ENCODE data around the gene ADD3. TPM values are rescaled to one million over a fixed set of nuclear protein-coding genes. Genes with fewer than 3 reads are reported as not detected.
"Not testable (repeated sequence)": the region's sequence is repeated elsewhere in the genome, so short reads cannot be mapped to it uniquely, and the experiment has no call there.

Gene ADD3
- total RNA-seq, 1 experiment from 2014 or later, result 546 TPM

DNA sequence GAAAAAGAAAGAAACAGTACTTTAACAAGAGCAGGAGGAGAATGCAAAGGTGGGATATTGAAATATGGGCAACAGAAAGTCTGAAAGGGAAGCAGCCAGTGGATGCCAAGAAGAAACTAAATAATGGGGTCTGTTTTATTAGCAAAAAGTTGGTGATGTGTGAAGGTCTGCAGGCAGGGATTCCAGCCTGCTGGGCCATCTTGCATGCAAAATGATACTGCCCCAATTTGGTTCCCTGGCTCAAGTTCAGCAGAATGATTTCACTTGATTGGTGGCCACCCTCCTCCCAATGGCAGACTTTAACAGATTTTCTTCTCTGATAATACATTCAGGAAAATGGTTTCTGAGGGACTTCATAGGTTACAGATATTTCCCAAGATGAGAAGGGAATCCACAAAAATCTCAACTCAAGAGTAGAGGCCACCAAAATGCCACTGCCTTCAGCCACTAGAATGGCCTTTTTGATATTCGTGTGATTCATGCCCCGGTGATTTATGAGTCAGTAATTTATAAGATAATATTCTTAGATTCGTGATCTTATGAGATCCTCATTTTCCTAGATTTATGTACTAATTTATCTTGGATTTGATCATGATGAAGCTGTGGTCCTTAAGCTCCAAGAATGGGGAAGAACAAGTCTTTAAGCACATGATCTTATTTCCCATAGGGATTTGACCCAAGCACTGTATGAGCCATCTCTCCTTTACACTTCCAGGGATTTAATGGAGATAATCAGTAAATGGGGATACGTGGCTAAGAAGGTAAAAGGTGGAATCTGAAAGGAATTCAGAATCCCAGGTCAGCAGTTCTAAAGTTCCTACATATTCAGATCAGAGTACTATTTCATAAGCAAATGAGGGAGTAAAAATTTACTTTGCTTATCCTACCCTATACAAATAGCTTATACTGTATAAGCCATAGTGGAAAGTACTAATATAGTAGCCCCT lies 32.3 kb upstream of the ADD3 start:
- no peak for DNase-seq (ENCODE audit: low spot score)

- DNase-seq (ENCODE audit: low spot score), result no peak
Observed at GRCh38 chr10:109976681-109977080, 31.1 kb upstream of the ADD3 start.

DNA sequence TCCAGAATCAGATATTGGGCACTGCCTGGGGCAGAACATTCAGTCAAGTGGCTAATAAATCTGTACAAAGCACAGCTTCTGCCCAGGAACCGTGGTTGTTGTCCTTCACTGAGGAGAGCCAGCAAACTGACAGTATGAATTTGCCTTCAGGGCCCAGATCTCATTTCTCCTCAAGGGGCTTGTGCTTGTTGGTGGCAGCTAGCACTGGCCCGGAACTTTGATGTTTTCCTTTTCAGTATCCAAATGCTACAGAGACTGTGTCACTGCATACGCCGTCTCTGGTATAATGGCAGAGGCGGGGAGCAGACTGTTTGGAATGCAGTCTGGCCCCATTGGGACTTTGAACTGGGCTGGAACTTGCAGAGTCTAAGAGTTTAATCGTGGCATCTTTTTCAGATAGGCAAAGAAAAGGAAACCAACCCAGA lies 30.4 kb upstream of the ADD3 start:
- no peak for DNase-seq (ENCODE audit: low spot score)

GRCh38 chr10:109978481-109978880 lies 29.3 kb upstream of the ADD3 start:
- DNase-seq (ENCODE audit: low spot score), result no peak

DNA sequence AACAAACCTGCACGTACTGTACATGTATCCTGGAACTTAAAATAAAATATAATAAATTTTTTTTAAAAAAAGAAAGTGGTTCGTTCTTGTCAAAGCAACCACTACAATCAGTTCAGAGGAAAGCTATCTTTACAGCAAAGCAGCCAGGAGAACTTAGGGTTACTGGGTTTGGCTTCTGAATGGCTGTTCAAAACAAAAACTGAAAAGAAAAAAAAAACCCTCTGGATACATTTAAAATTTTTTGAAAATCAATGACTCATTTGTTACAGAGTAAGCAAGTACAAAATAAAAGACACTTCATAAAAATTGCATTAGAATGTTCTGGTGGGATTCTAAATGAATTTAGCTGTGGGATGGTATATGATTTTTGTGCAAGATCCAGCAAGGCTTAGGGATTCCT lies 28.6 kb upstream of the ADD3 start:
- no peak for DNase-seq (ENCODE audit: low spot score)

DNA sequence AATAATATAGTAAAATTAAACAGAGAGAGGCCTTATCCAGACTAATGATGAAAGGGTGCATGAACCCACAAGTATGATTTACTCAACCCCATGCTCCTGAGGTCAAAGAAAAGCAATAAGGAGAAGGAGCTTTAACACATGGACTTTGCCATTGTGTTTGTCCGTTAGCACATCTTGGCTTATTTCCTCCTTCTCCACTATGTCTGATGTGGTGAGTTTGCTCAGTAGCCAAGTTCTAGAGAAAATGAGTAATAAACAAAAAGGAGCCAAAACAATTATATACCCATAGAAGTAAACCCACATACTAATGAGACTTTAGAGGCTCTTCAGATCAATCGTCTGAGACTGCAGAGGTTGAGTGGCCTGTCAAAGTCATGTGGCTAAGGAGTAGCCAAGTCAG lies 26.1 kb upstream of the ADD3 start:
- no peak for DNase-seq (ENCODE audit: low spot score)

- DNase-seq (ENCODE audit: low spot score), result no peak
Observed at GRCh38 chr10:109982123-109982522, 25.7 kb upstream of the ADD3 start.

DNA sequence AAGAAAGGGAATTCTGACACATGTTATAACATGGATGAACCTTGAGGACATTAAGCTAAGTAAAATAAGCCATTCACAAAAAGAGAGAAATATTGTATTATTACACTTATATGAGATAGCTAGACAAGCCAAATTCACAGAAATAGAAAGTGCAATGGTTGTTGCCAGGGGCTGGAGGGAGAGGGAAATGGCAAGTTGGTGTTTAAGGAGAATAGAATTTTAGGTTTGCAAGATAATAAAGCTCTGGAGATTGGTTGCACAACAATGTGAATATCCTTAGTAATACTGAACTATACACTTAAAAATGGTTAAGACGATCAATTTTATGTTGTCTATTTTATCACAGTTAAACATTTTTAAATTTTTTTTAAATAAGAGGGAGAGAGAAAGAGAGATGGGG lies 25.0 kb upstream of the ADD3 start:
- DNase-seq (ENCODE audit: low spot score), result no peak

DNA sequence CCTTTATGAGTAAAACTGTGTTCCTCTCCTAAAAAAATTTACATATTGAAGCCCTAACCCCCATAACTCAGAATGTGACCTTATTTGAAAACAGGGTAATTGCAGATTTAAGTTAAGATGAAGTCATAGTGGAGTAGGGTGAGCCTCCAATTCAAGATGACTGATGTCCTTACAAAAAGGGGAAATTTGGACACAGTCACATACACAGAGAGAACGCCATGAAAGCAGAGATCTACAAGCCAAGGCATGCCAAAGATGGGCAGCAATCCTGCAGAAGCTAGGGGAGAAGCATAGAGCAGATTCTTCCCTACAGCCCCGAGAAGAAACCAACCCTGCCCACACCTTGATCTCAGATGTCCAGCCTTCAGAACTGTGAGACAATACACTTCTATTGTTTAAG lies 23.8 kb upstream of the ADD3 start:
- DNase-seq (ENCODE audit: low spot score), result no peak

- not testable (repeated sequence) for DNase-seq (ENCODE audit: low spot score)
Observed at GRCh38 chr10:109985768-109986167, 22.0 kb upstream of the ADD3 start.

DNA sequence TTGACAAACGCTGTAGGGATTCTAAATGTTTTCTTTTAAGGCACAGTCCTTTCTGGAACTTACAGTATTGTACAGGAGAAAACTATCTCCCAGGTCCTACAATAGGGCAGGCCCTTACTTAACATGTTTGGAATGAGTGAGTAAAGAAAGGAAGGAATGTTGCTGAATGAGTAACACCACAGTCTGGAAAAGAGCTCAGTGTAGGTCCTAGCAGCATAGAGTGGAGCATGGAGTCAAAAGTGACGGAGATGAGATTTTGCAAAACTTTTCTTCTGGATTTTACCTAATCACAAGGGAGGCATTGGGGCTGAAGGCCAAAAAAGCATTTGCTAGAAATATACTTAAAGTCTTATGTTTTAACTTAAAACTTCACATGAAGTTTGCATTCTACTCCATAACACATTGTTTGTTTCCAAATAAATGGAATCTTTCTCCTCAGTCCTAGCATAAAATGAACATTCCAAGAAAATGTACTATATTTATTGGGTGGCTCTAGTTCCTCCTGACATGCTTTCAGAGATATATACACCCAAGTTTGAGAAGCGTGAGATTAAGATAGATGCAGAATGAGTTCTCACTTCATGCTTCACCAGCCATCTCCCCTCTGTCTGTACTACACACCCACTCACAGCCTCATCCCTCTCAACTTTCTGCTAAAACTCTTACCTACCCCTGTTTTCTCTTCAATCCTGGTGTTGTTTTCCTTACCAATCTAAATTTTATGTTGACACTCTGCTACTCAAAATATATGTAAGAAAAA lies 20.2 kb upstream of the ADD3 start:
- DNase-seq (ENCODE audit: low spot score), result no peak

- DNase-seq (ENCODE audit: low spot score), result no peak
Observed at GRCh38 chr10:109988212-109988596, 19.6 kb upstream of the ADD3 start.

DNA sequence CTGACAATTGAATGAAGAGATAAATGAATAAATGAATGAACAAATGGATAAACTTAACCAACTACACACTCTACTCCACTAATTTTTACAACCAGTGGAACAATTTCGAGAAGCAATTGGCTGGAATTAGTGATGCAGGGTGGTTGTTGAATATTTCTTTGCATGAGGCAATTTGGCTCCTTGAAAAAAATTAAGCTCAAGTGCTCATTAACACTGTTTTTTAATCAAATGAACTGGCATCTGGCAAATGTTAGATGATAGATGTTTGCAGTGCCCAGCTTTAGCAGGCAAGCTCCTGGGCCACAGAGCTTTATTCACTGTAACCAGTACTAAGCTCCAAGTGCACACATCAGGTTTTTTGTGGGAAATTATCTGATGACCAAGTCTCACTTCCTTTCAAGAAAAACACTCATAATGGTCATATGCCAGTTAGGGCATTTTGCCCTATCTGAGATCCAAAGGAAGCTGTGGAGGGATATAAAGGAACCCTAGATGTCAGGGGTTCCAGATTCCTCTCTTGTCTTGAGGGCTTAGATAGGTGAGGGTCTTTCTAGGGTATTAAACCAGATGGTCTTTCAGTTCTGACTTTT lies 16.4 kb upstream of the ADD3 start:
- DNase-seq (ENCODE audit: low spot score), result no peak

GRCh38 chr10:109992485-109992884 lies 15.3 kb upstream of the ADD3 start:
- DNase-seq (ENCODE audit: low spot score), result no peak

DNA sequence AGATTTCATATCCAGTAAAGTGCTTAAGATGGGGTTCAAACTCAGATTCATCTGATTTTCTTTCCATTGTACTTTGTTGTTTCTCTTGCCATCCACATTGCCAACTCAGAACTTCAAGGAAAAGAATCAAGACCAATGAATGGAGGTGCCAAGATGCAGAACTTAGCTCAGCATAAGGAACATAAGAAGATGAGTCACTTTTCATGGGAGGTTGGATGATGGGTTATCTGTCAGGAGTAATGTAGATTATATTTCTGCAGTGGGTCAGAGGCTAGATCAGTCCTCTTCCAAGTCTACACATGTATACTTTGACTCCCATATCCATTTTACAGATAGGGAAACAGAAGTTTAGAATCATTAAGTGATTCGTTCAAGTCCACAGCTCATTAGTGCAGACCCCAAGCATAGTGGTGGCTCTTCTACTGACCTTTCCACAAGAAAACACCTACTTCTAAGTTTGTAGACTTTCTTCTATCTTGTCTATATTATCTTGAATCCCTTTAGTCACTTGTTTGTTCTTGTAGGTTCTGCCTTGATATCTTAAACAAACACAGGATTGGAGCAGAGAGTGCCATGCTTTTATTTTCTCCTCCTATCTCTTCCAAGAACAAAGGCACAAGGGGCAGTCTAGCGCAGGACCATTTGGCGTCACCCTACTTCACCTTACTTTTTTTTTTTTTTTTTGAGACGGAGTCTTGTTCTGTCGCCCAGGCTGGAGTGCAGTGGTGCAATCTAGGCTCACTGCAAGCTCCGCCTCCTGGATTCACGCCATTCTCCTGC lies 14.0 kb upstream of the ADD3 start:
- no peak for DNase-seq (ENCODE audit: low spot score)

DNA sequence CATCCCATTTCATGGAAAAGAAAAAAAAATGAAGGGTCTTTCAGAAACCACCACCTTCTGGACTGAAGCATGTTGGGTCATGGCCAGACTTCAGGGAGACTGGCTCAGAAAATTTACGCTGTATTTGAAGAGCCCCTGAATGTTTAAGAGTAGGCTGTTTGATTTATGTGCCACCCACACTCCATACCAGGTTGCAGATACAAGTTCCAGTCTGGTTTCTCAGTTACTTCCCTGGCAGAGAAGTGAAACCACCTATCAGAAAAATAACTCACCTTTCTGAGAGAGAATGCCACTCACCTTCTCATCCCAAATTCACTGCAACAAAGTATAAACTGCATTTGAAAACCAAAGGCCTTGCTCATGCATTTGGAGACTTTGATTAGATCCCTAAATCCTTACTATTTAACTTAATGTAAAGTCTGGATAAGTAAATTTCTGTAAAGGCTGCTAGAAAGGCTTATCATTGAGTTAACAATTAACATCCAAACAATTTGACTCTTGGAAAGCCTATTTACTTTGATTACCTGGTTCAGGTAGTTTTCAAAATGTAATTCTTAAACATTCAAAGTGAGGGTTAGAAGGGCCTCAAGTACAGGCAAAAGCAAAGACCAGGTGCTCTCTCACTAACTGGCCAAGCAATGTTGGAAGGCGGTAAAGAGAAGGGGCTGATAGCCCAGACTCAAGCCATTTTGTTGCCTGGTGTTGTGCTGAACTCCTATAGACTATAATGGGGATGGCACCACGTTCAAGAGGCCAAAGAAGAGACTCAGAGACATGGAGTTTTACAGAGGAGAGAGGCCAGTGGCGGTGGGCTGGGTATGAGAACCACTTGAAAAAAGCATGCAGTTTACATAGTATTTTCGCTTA lies 12.8 kb upstream of the ADD3 start:
- no peak for DNase-seq (ENCODE audit: low spot score)

GRCh38 chr10:109995595-109995994 lies 12.2 kb upstream of the ADD3 start:
- DNase-seq (ENCODE audit: low spot score), result no peak

DNA sequence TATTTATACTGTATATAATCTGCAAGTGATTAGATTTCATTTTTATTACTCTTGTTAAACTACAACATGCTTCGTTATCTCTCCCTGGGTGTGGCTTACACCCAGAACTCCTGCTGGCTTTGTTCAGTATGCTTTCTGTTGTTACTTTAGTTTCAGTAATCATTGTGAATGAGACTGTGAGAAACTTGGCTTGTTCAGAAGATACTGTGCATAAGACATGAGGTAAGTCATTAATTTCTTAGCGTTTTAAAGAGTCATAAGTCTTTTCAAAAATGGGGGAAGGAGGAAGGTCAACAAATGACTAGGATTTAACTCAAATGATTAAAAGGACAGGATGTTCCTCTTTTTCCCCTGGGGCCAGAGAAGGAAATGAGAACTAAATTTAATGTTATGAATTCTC lies 11.6 kb upstream of the ADD3 start:
- no peak for DNase-seq (ENCODE audit: low spot score)

DNA sequence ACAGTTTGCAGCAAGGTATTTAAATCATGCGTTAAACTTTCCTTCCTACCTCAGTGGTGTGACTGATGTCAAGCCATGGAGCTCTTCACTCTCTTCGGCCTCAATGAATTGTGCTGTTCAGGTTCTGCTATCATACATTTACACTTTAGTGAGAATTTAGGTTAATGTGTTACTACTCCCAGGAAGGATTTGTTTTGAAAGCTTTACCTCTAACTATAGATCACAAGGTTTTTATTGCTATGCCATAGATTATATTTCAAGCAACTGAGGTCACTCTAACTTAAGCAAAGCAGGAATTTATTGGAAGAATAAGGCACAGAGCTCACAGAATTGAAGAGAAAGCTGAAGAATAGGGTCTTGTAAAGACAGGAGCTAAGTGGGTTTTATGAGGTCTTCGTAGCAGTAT lies 11.0 kb upstream of the ADD3 start:
- DNase-seq (ENCODE audit: low spot score), result no peak

DNA sequence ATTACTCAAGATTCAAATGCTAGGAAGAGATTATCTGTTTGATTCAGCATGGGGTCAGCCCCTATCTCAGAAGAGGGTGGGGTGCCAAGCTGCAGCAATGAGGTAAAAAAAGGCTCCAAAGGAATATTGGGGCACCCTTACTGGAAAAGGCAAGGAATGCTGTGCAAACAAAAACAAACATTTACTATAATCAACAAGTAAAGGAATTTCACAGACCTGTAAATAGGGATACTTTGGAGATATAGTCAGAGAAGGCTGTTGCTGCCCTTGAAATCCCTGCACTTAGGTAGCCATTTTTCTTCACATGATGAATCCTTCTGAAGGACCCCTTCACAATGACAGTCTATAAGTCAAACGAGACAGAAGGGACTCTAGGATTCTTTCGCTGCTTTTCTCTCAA lies 10.6 kb upstream of the ADD3 start:
- no peak for DNase-seq (ENCODE audit: low spot score)

DNA sequence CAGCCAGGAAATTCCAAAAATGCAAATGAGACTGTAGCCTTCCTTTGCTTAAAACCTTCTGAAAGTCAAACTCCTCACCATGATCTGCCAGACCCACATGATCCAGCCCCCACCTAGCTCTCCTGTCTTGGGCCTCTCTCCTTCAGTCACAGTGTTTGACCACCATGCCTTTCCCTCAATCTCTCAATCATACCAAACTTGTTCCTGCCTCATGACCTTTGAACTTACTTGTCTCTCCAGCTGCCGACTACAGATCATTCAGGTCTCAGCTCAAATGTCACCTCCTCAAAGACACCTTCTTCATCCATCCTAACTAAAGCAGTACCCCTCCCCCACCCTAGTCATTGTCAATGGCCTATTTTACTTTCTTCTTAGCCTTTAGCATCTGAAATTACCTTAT lies 9.3 kb upstream of the ADD3 start:
- DNase-seq (ENCODE audit: low spot score), result no peak

Data from H4 (cell line).